Neural cell (in vitro differentiated cells): ENCODE results near the gene SCGB3A1. TPM values are rescaled to one million over a fixed set of nuclear protein-coding genes. Genes with fewer than 3 reads are reported as not detected.

Experiments
- H2AFZ ChIP-seq: fragments of 200-600, 300-800 bp; sonication (generic), shearing (Covaris generic); 2 replicates; pipeline ENCODE4 v1.6.0; 2014; ENCODE audit warnings: low read depth, mild to moderate bottlenecking, antibody characterized with exemption, low read length, moderate library complexity
- H3F3A ChIP-seq: fragments of 200-600 bp; shearing (Covaris generic); 2 replicates; pipeline ENCODE4 v1.6.1; 2016; ENCODE audit warnings: mild to moderate bottlenecking, moderate library complexity, mixed read lengths, antibody characterized with exemption, low read length; ENCODE audit not compliant: insufficient read depth, poor library complexity, severe bottlenecking
- H3K27ac ChIP-seq: fragments of 200-600, 300-800 bp; sonication (generic), shearing (Covaris generic); 2 replicates; pipeline ENCODE4 v1.5.1; 2014; ENCODE audit warnings: mild to moderate bottlenecking, low read length, moderate library complexity
- H3K27me3 ChIP-seq: fragments of 300-800, 200-600 bp; sonication (generic), shearing (Covaris generic); 2 replicates; pipeline ENCODE4 v1.6.0; 2014; ENCODE audit warnings: mild to moderate bottlenecking, low read depth, low read length, moderate library complexity; ENCODE audit not compliant: insufficient read depth
- H3K36me3 ChIP-seq: fragments of 300-800, 200-600 bp; sonication (generic), shearing (Covaris generic); 2 replicates; pipeline ENCODE4 v1.5.1; 2014; ENCODE audit warnings: mild to moderate bottlenecking, antibody characterized with exemption, low read length, moderate library complexity; ENCODE audit not compliant: insufficient read depth
- H3K4me2 ChIP-seq: fragments of 300-800, 200-600 bp; sonication (generic), shearing (Covaris generic); 2 replicates; pipeline ENCODE4 v1.6.0; 2014; ENCODE audit warnings: mild to moderate bottlenecking, low read length
- H3K4me3 ChIP-seq: fragments of 300-800, 200-600 bp; sonication (generic), shearing (Covaris generic); 2 replicates; pipeline ENCODE4 v1.5.1; 2014; ENCODE audit warnings: mild to moderate bottlenecking, low read length, moderate library complexity
- H3K79me2 ChIP-seq: fragments of 200-600 bp; shearing (Covaris generic); replicated peaks from 2 replicates; pipeline ENCODE4 v1.6.0; 2014; ENCODE audit warnings: mild to moderate bottlenecking, low read length, moderate library complexity; ENCODE audit not compliant: insufficient read depth
- H3K9ac ChIP-seq: fragments of 300-800, 200-600 bp; sonication (generic), shearing (Covaris generic); 2 replicates; pipeline ENCODE4 v1.6.1; 2016; ENCODE audit warnings: mild to moderate bottlenecking, low read length, mixed read lengths
- H3K9me2 ChIP-seq: fragments of 200-600 bp; shearing (Covaris generic); 2 replicates; pipeline ENCODE4 v1.6.1; 2016; ENCODE audit warnings: mild to moderate bottlenecking, low read length, mixed read lengths; ENCODE audit not compliant: insufficient read depth
- H3K9me3 ChIP-seq: fragments of 200-600, 300-800 bp; sonication (generic), shearing (Covaris generic); 2 replicates; pipeline ENCODE4 v1.6.1; 2016; ENCODE audit warnings: mild to moderate bottlenecking, mixed run types, low read length, moderate library complexity, mixed read lengths
- H4K20me1 ChIP-seq: fragments of 200-600 bp; shearing (Covaris generic); 2 replicates; pipeline ENCODE4 v1.6.1; 2016; ENCODE audit warnings: mild to moderate bottlenecking, mixed run types; ENCODE audit not compliant: insufficient read depth
- EP300 ChIP-seq: fragments of 450-650 bp; conservative IDR thresholded peaks from 2 replicates; pipeline ENCODE4 v1.6.1; 2014; ENCODE audit warnings: antibody characterized with exemption, mild to moderate bottlenecking, moderate library complexity; ENCODE audit not compliant: poor library complexity, severe bottlenecking
- EZH2 ChIP-seq: fragments of 200-600, 300-800 bp; shearing (Covaris generic), sonication (generic); IDR thresholded peaks from 2 replicates; pipeline ENCODE4 v1.6.1; 2014; ENCODE audit warnings: antibody characterized with exemption, low read length, borderline replicate concordance, mild to moderate bottlenecking; ENCODE audit not compliant: insufficient read depth, poor library complexity, severe bottlenecking
- MXI1 ChIP-seq: fragments of 450-650 bp; conservative IDR thresholded peaks from 2 replicates; pipeline ENCODE4 v1.6.1; 2014; ENCODE audit warnings: antibody characterized with exemption, mild to moderate bottlenecking; ENCODE audit not compliant: poor library complexity, severe bottlenecking
- POLR2AphosphoS5 ChIP-seq: IDR thresholded peaks from 2 replicates; pipeline ENCODE4 v1.6.1; 2012
- RAD21 ChIP-seq: fragments of 450-650 bp; conservative IDR thresholded peaks from 2 replicates; pipeline ENCODE4 v1.6.1; 2014; ENCODE audit warnings: antibody characterized with exemption, mild to moderate bottlenecking, moderate library complexity
- SMC3 ChIP-seq: fragments of 450-650 bp; conservative IDR thresholded peaks from 2 replicates; pipeline ENCODE4 v1.6.1; 2014; ENCODE audit warnings: antibody characterized with exemption, mild to moderate bottlenecking, moderate library complexity; ENCODE audit not compliant: poor library complexity
- TAF1 ChIP-seq: IDR thresholded peaks from 2 replicates; pipeline ENCODE4 v1.6.1; 2012; ENCODE audit warnings: low read depth
- polyA plus RNA-seq: library from polyadenylated mRNA; depleted of rRNA; stranded (reverse); fragments of >200 nt; gene quantifications from 2 replicates; pipeline ENCODE4 v1.2.3, GENCODE V29; 2014
- TF ChIP-seq, protein P1 (sequence below): fragments of 450-650 bp; IDR thresholded peaks from 2 replicates; pipeline ENCODE4 v1.5.1; 2014; ENCODE audit warnings: antibody characterized with exemption, mild to moderate bottlenecking, moderate library complexity; ENCODE audit not compliant: poor library complexity, severe bottlenecking
- TF ChIP-seq, protein P2 (sequence below): IDR thresholded peaks from 2 replicates; pipeline ENCODE4 v1.6.1; 2012; ENCODE audit warnings: borderline replicate concordance

The SCGB3A1 gene
- polyA plus RNA-seq, 1 donor from 2014 or later, result not detected

DNA sequence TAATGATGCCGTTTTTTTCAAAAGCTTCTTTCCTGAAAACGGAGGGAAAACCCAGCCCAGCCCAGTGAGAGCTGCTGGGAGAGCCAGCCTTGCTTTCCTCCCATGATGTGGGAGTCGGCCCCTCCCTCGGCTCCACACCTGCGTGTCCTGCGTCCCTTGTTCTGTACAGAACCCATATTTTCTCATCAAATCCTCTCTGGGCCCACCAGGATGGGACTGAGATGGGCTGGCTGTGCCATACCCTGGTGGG is 49.2 kb upstream of the SCGB3A1 start (continued):
- TF ChIP-seq, protein P1, sequence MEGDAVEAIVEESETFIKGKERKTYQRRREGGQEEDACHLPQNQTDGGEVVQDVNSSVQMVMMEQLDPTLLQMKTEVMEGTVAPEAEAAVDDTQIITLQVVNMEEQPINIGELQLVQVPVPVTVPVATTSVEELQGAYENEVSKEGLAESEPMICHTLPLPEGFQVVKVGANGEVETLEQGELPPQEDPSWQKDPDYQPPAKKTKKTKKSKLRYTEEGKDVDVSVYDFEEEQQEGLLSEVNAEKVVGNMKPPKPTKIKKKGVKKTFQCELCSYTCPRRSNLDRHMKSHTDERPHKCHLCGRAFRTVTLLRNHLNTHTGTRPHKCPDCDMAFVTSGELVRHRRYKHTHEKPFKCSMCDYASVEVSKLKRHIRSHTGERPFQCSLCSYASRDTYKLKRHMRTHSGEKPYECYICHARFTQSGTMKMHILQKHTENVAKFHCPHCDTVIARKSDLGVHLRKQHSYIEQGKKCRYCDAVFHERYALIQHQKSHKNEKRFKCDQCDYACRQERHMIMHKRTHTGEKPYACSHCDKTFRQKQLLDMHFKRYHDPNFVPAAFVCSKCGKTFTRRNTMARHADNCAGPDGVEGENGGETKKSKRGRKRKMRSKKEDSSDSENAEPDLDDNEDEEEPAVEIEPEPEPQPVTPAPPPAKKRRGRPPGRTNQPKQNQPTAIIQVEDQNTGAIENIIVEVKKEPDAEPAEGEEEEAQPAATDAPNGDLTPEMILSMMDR, result no peak
- TF ChIP-seq TAF1, result no peak
- TF ChIP-seq RAD21, result no peak

DNA sequence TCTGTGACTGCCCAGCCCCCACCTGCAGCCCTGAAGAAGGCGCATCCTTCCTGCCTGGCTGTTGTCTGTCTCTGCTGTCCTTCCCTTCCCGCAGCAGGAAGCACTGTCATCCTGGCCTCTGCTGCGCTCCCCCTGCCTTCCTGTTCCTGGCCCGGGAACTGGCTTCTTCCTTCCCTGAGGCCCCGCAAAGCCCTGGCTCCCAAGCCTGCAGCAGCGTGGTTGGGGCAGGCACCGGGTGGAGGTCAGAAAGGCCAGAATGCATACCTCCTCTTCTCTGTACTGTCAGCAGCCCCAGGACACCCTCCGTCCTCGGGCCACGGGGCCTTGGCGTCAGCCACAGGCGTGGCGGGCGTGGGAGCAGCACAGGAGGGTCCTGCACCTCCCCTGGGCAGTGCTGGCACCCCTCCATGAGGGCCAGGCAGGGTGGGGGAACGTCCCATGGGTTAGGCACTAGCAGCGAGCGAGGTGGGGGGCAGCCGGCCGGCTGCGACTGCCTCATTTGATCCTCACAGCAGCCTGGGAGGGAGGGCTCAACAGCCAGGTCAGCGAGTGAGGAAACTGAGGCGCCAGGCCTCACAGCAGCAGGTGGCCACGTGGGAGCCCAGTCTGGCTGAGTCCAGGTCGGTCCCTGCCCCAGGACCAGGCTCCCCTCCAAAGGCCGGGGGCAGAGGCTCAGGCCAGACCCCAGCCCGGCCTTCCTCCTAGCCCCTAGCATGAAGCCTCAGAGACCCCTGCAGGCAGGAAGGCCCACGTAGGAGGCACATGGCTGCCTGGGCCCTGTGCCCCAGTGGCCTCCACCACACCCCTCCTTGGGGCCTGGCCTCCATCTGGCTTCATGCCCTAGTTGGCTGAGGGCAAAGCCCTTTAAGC is 48.7 kb upstream of the SCGB3A1 start:
- H3K27ac ChIP-seq, result no peak overlapping the region
- no peak overlapping the region for H3K4me2 ChIP-seq
- no peaks in the 10 kb centered on the region for H3F3A ChIP-seq

More for the DNA sequence above, 48.7 kb upstream of the SCGB3A1 start:
- Histone ChIP-seq H2AFZ (no peak overlapping the region), H3K36me3 (no peaks in the 10 kb centered on the region), H3K27me3 (no peaks in the 10 kb centered on the region), H4K20me1 (no peaks in the 10 kb centered on the region), H3K4me3 (no peak overlapping the region), H3K79me2 (no peaks in the 10 kb centered on the region), H3K9me2 (no peaks in the 10 kb centered on the region), H3K9me3 (no peaks in the 10 kb centered on the region), H3K9ac (no peak overlapping the region)
- TF ChIP-seq RAD21 (no peak), TAF1 (no peak), EZH2 (no peak), EP300 (no peak), POLR2AphosphoS5 (no peak), MXI1 (no peak), SMC3 (no peak)
- TF ChIP-seq, protein P1, result no peak
- TF ChIP-seq, protein P2, sequence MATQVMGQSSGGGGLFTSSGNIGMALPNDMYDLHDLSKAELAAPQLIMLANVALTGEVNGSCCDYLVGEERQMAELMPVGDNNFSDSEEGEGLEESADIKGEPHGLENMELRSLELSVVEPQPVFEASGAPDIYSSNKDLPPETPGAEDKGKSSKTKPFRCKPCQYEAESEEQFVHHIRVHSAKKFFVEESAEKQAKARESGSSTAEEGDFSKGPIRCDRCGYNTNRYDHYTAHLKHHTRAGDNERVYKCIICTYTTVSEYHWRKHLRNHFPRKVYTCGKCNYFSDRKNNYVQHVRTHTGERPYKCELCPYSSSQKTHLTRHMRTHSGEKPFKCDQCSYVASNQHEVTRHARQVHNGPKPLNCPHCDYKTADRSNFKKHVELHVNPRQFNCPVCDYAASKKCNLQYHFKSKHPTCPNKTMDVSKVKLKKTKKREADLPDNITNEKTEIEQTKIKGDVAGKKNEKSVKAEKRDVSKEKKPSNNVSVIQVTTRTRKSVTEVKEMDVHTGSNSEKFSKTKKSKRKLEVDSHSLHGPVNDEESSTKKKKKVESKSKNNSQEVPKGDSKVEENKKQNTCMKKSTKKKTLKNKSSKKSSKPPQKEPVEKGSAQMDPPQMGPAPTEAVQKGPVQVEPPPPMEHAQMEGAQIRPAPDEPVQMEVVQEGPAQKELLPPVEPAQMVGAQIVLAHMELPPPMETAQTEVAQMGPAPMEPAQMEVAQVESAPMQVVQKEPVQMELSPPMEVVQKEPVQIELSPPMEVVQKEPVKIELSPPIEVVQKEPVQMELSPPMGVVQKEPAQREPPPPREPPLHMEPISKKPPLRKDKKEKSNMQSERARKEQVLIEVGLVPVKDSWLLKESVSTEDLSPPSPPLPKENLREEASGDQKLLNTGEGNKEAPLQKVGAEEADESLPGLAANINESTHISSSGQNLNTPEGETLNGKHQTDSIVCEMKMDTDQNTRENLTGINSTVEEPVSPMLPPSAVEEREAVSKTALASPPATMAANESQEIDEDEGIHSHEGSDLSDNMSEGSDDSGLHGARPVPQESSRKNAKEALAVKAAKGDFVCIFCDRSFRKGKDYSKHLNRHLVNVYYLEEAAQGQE, result no peak
